Fibroblast of lung (primary cell): ENCODE measurements around the gene ADCK1. TPM values are rescaled to one million over a fixed set of nuclear protein-coding genes. Genes with fewer than 3 reads are reported as not detected.

Source experiments
- DNase-seq, 2 donors: peaks; one replicate each; pipeline versions ENCODE4 v3.0.0 to v3.0.0-alpha.2; 2010; ENCODE audit warnings: low read depth in 2 of 2
- H2AFZ ChIP-seq: 2 replicates; pipeline ENCODE4 v1.5.1; 2012; ENCODE audit warnings: low read length, control low read depth, inconsistent platforms
- H3K27ac ChIP-seq: 2 replicates; pipeline ENCODE4 v1.5.1; 2011; ENCODE audit warnings: low read length, control low read depth; ENCODE audit not compliant: insufficient read depth
- H3K27me3 ChIP-seq: 2 replicates; pipeline ENCODE4 v1.5.1; 2011; ENCODE audit warnings: mild to moderate bottlenecking, low read length; ENCODE audit not compliant: control insufficient read depth, insufficient read depth
- H3K36me3 ChIP-seq: 2 replicates; pipeline ENCODE4 v1.5.1; 2011; ENCODE audit warnings: low read length; ENCODE audit not compliant: control insufficient read depth, insufficient read depth
- H3K4me1 ChIP-seq: 2 replicates; pipeline ENCODE4 v1.5.1; 2011; ENCODE audit warnings: low read length; ENCODE audit not compliant: control insufficient read depth, insufficient read depth; ENCODE audit errors: extremely low read depth
- H3K4me2 ChIP-seq: 2 replicates; pipeline ENCODE4 v1.5.1; 2011; ENCODE audit warnings: low read length, control low read depth; ENCODE audit not compliant: insufficient read depth; ENCODE audit errors: extremely low read depth
- H3K4me3 ChIP-seq, 4 experiments: fragments of 200-600 bp in 1 of 4; sonication (generic) in 1 of 4; replicated peaks in 1 of 4; 2 replicates each; pipeline ENCODE4 v1.5.1; 2011 to 2016; ENCODE audit warnings: low read length in 4 of 4, low read depth in 3 of 4, mild to moderate bottlenecking in 3 of 4, control low read depth in 2 of 4, inconsistent platforms in 1 of 4, mixed read lengths in 1 of 4; ENCODE audit not compliant: insufficient read depth in 1 of 4; ENCODE audit errors: control extremely low read depth in 1 of 4
- H3K79me2 ChIP-seq: 2 replicates; pipeline ENCODE4 v1.5.1; 2012; ENCODE audit warnings: mild to moderate bottlenecking, low read length, inconsistent platforms; ENCODE audit not compliant: control insufficient read depth, insufficient read depth
- H3K9ac ChIP-seq: 2 replicates; pipeline ENCODE4 v1.5.1; 2011; ENCODE audit warnings: mild to moderate bottlenecking, low read length, control low read depth; ENCODE audit not compliant: insufficient read depth
- H3K9me3 ChIP-seq: 2 replicates; pipeline ENCODE4 v1.5.1; 2012; ENCODE audit warnings: low read depth, low read length; ENCODE audit not compliant: control insufficient read depth, insufficient read depth
- H4K20me1 ChIP-seq: 2 replicates; pipeline ENCODE4 v1.5.1; 2011; ENCODE audit warnings: low read length; ENCODE audit not compliant: control insufficient read depth, insufficient read depth; ENCODE audit errors: extremely low read depth
- CTCF ChIP-seq, 2 donors: IDR thresholded peaks in 1 of 2; conservative IDR thresholded peaks in 1 of 2; 1 replicate in 1 of 2; 2 replicates in 1 of 2; pipeline ENCODE4 v1.5.1; 2011 to 2012; ENCODE audit warnings: low read length in 2 of 2, control low read depth in 1 of 2, inconsistent platforms in 1 of 2, low read depth in 1 of 2, mild to moderate bottlenecking in 1 of 2
- EZH2 ChIP-seq: IDR thresholded peaks from 2 replicates; pipeline ENCODE4 v1.5.1; 2012; ENCODE audit warnings: low read length, control low read depth, mild to moderate bottlenecking; ENCODE audit errors: missing control alignments
- polyA plus RNA-seq, 2 donors: library from polyadenylated mRNA; depleted of rRNA in 1 of 2; stranded (reverse) in 1 of 2; unstranded in 1 of 2; fragments of >200 nt; gene quantifications; 2 replicates each; pipeline ENCODE4 v1.2.1, GENCODE V29; 2011 to 2012; ENCODE audit warnings: missing spikeins in 1 of 2
- total RNA-seq: library from RNA; depleted of rRNA; stranded (reverse); fragments of >200 nt; gene quantifications from 2 replicates; pipeline ENCODE4 v1.2.1, GENCODE V29; 2014

The ADCK1 gene
- total and polyA plus RNA-seq, 2 donors (not counting 1 experiment from before 2014, with no cell fraction given) = 4.6 to 4.8 TPM

DNA sequence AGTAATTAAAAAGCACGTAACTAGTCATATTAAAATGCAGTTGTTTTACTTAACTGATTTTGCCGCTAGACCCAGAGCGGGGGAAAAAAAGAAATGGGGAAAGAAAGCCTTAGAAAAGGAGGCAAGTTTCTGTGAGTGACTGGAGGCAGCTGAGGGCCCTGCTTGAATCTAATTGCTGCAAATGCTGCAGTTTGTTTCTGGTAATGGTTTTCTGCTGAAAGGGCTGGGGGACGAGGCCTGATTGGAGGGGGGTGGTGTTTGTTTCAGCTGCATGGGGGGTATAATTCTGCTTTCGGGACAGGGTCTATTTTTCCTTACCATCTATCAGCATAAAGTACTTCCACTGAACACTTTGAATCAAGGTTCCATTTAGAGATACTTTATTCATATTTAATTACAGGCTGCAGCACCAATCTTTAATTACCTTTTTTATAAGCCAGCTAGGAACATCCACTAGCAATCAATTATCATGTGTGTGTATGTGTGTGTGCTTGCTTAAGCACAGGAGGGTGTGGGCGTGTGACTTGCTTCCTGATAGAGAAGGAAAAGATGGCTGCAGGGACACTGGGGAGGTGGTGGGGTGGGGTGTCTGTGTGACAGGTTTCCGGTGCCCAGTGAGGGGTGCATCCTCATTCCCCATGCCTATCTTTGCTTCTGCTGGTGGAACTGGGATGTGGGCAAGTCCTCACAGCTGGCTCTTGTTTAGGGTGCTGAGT lies 83.4 kb downstream of the ADCK1 start:
- Histone ChIP-seq H3K79me2 (no peaks in the 10 kb centered on the region), H3K27me3 (no peaks in the 10 kb centered on the region), H2AFZ (no peak overlapping the region), H4K20me1 (no peaks in the 10 kb centered on the region), H3K4me1 (peaks cover 3% of the 10 kb centered on the region), H3K27ac (no peak overlapping the region), H3K4me3 (no peak overlapping the region), H3K9me3 (no peaks in the 10 kb centered on the region), H3K4me2 (no peak overlapping the region), H3K36me3 (no peaks in the 10 kb centered on the region), H3K9ac (no peak overlapping the region)
- no peak for DNase-seq
- TF ChIP-seq EZH2 (no peak), CTCF (conservative IDR thresholded peaks at IDR 0.05 in 1 of 2, IDR thresholded peaks at IDR 0.05 in 1 of 2; ENCODE audit: low read depth in 1 of 2, low read length in 2 of 2) (no peak)

DNA sequence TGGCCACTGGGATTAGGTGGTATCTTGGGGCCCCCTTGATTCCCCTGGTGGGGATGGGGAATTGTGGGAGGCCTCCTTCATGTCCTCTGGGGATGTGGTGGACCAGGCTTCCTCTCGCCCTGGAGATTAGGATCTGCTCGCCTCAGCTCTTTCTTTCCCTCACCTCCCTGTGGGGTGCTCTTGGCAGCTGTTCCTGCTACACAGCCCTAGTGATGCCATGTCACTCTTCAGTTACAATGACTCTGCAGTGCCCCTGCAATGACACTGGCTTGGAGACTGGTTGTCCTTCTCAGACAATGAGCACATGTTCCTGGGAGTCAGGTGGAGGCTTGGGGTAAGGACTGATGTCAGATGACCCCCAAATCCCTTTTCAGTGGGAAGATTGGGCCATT lies 83.9 kb downstream of the ADCK1 start:
- Histone ChIP-seq H3K4me2 (no peak overlapping the region), H3K4me3 (no peak overlapping the region), H3K36me3 (no peaks in the 10 kb centered on the region), H3K27ac (no peak overlapping the region), H3K9me3 (no peaks in the 10 kb centered on the region), H3K79me2 (no peaks in the 10 kb centered on the region), H2AFZ (no peak overlapping the region), H3K27me3 (no peaks in the 10 kb centered on the region), H3K4me1 (peaks cover 3% of the 10 kb centered on the region), H4K20me1 (no peaks in the 10 kb centered on the region), H3K9ac (no peak overlapping the region)
- no peak for TF ChIP-seq CTCF (conservative IDR thresholded peaks at IDR 0.05 in 1 of 2, IDR thresholded peaks at IDR 0.05 in 1 of 2; ENCODE audit: low read depth in 1 of 2, low read length in 2 of 2)
- no peak for TF ChIP-seq EZH2
- no peak for DNase-seq

DNA sequence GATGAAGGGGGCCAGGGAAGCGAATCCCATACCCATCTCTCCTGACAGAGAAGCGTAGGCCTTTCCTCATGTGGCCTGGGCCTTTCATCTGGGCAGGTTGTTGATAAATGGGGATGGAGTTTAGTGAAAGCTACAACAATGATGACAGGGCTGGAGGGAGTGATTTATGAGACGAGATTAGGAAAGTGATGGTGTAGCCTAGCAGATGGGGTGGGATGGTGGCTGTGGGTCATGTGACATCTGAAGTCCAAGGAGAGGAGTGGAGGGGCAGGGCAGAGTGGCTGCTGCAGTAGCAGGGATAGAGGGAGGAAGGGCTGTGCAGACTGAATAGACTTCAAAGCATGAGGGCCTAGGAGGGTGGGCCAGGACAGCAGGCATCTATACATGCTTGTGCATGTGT lies 85.5 kb downstream of the ADCK1 start:
- no peak overlapping the region for H3K4me2 ChIP-seq
- no peaks in the 10 kb centered on the region for H3K79me2 ChIP-seq
- H3K4me3 ChIP-seq = no peak overlapping the region
- H3K36me3 ChIP-seq = no peaks in the 10 kb centered on the region
- H4K20me1 ChIP-seq = no peaks in the 10 kb centered on the region
- DNase-seq = no peak
- no peak overlapping the region for H3K9ac ChIP-seq
- no peak overlapping the region for H2AFZ ChIP-seq
- no peaks in the 10 kb centered on the region for H3K9me3 ChIP-seq
- no peak for TF ChIP-seq EZH2
- no peak for TF ChIP-seq CTCF (conservative IDR thresholded peaks at IDR 0.05 in 1 of 2, IDR thresholded peaks at IDR 0.05 in 1 of 2; ENCODE audit: low read depth in 1 of 2, low read length in 2 of 2)
- H3K27ac ChIP-seq = no peak overlapping the region
- H3K4me1 ChIP-seq = peaks cover 3% of the 10 kb centered on the region
- H3K27me3 ChIP-seq = no peaks in the 10 kb centered on the region
